H9 (cell line): ENCODE data around the gene GPATCH2. TPM values are rescaled to one million over a fixed set of nuclear protein-coding genes. Genes with fewer than 3 reads are reported as not detected.

Experiments used
- DNase-seq: peaks from one replicate; pipeline ENCODE4 v3.0.0-alpha.2; 2017
- H2AFZ ChIP-seq: one replicate; pipeline ENCODE4 v1.6.1; 2013; ENCODE audit warnings: mild to moderate bottlenecking, low read length, control low read depth, moderate library complexity
- H2AK5ac ChIP-seq: 2 replicates; pipeline ENCODE4 v1.6.1; 2013; ENCODE audit warnings: low read length, control low read depth, mixed read lengths; ENCODE audit not compliant: insufficient read length
- H2BK120ac ChIP-seq: one replicate; pipeline ENCODE4 v1.6.1; 2013; ENCODE audit warnings: low read depth, mild to moderate bottlenecking, low read length, control low read depth, inconsistent platforms; ENCODE audit not compliant: poor library complexity, severe bottlenecking
- H2BK12ac ChIP-seq: 2 replicates; pipeline ENCODE4 v1.6.1; 2013; ENCODE audit warnings: low read length, control low read depth, mixed read lengths, low read depth; ENCODE audit not compliant: insufficient read length
- H2BK15ac ChIP-seq: 2 replicates; pipeline ENCODE4 v1.6.1; 2013; ENCODE audit warnings: low read depth, low read length, control low read depth
- H2BK20ac ChIP-seq: one replicate; pipeline ENCODE4 v1.6.1; 2013; ENCODE audit warnings: low read depth, mild to moderate bottlenecking, low read length, control low read depth, inconsistent platforms; ENCODE audit not compliant: poor library complexity, severe bottlenecking
- H2BK5ac ChIP-seq: 2 replicates; pipeline ENCODE4 v1.6.1; 2013; ENCODE audit warnings: low read length, control low read depth, mixed read lengths; ENCODE audit not compliant: insufficient read length
- H3K14ac ChIP-seq: 2 replicates; pipeline ENCODE4 v1.6.1; 2013; ENCODE audit warnings: low read length, control low read depth; ENCODE audit not compliant: insufficient read depth
- H3K18ac ChIP-seq: 2 replicates; pipeline ENCODE4 v1.6.1; 2013; ENCODE audit warnings: low read depth, mild to moderate bottlenecking, mixed read lengths, low read length, control low read depth; ENCODE audit not compliant: insufficient read length
- H3K23ac ChIP-seq: 2 replicates; pipeline ENCODE4 v1.6.1; 2013; ENCODE audit warnings: low read length, control low read depth, mixed read lengths, low read depth; ENCODE audit not compliant: insufficient read length
- H3K23me2 ChIP-seq: 2 replicates; pipeline ENCODE4 v1.6.1; 2013; ENCODE audit warnings: low read depth, mild to moderate bottlenecking, mixed read lengths, low read length, control low read depth; ENCODE audit not compliant: insufficient read length, poor library complexity, severe bottlenecking
- H3K27ac ChIP-seq: 2 replicates; pipeline ENCODE4 v1.5.1; 2013; ENCODE audit warnings: low read length, control low read depth, mixed read lengths, low read depth; ENCODE audit not compliant: insufficient read length
- H3K27me3 ChIP-seq: 2 replicates; pipeline ENCODE4 v1.6.1; 2013; ENCODE audit warnings: low read length, control low read depth, inconsistent platforms; ENCODE audit not compliant: insufficient read depth
- H3K4ac ChIP-seq: 2 replicates; pipeline ENCODE4 v1.6.1; 2013; ENCODE audit warnings: low read depth, mild to moderate bottlenecking, control low read depth, inconsistent platforms, low read length, moderate library complexity
- H3K4me1 ChIP-seq: 2 replicates; pipeline ENCODE4 v1.6.1; 2013; ENCODE audit warnings: low read length, control low read depth, inconsistent platforms; ENCODE audit not compliant: insufficient read depth
- H3K4me2 ChIP-seq: 2 replicates; pipeline ENCODE4 v1.6.1; 2013; ENCODE audit warnings: low read length, control low read depth, mixed read lengths; ENCODE audit not compliant: insufficient read length, insufficient read depth
- H3K56ac ChIP-seq: 2 replicates; pipeline ENCODE4 v1.6.1; 2013; ENCODE audit warnings: low read depth, mild to moderate bottlenecking, mixed read lengths, low read length, control low read depth; ENCODE audit not compliant: insufficient read length
- H3K79me1 ChIP-seq: 2 replicates; pipeline ENCODE4 v1.6.1; 2013; ENCODE audit warnings: low read depth, mild to moderate bottlenecking, moderate library complexity, low read length, control low read depth, inconsistent platforms; ENCODE audit not compliant: insufficient read depth, poor library complexity, severe bottlenecking
- H3K79me2 ChIP-seq: 2 replicates; pipeline ENCODE4 v1.6.1; 2013; ENCODE audit warnings: low read length, control low read depth, inconsistent platforms; ENCODE audit not compliant: insufficient read depth
- H3K9ac ChIP-seq: 2 replicates; pipeline ENCODE4 v1.6.1; 2013; ENCODE audit warnings: low read length, control low read depth, mixed read lengths; ENCODE audit not compliant: insufficient read length; ENCODE audit errors: extremely low read depth
- H3K9me3 ChIP-seq: one replicate; pipeline ENCODE4 v1.6.1; 2013; ENCODE audit warnings: low read depth, low read length, inconsistent platforms; ENCODE audit not compliant: control insufficient read depth
- H3T11ph ChIP-seq: one replicate; pipeline ENCODE4 v1.6.1; 2013; ENCODE audit warnings: mild to moderate bottlenecking, low read length, control low read depth, inconsistent platforms
- H4K20me1 ChIP-seq: one replicate; pipeline ENCODE4 v1.6.1; 2013; ENCODE audit not compliant: control insufficient read depth, insufficient read length, insufficient read depth
- H4K5ac ChIP-seq: 2 replicates; pipeline ENCODE4 v1.6.1; 2013; ENCODE audit warnings: low read depth, mild to moderate bottlenecking, mixed read lengths, low read length, control low read depth; ENCODE audit not compliant: insufficient read length
- H4K8ac ChIP-seq: replicated peaks from 2 replicates; pipeline ENCODE4 v1.6.1; 2013; ENCODE audit warnings: low read length, control low read depth, mixed read lengths, low read depth; ENCODE audit not compliant: insufficient read length
- H4K91ac ChIP-seq: 2 replicates; pipeline ENCODE4 v1.6.1; 2013; ENCODE audit warnings: low read depth, mild to moderate bottlenecking, moderate library complexity, mixed read lengths, low read length, control low read depth; ENCODE audit not compliant: insufficient read length
- H3K27ac Mint-ChIP-seq, 3 experiments: 2 replicates in 2 of 3; 3 replicates in 1 of 3; pipeline ENCODE4 v1.8.0; 2020 to 2021; ENCODE audit warnings: mixed read lengths in 3 of 3, mild to moderate bottlenecking in 1 of 3, moderate library complexity in 1 of 3
- H3K27me3 Mint-ChIP-seq: 2 replicates; pipeline ENCODE4 v1.8.0; 2021; ENCODE audit warnings: low read depth, mild to moderate bottlenecking, moderate library complexity, mixed read lengths
- H3K36me3 Mint-ChIP-seq, 3 experiments: 2 replicates in 2 of 3; 3 replicates in 1 of 3; pipeline ENCODE4 v1.8.0; 2020 to 2021; ENCODE audit warnings: low read depth in 3 of 3, mixed read lengths in 3 of 3; ENCODE audit not compliant: insufficient read depth in 1 of 3
- H3K4me1 Mint-ChIP-seq, 2 experiments: 2 replicates each; pipeline ENCODE4 v1.8.0; 2020; ENCODE audit warnings: mixed read lengths in 2 of 2
- H3K4me3 Mint-ChIP-seq, 2 experiments: 2 replicates in 1 of 2; 3 replicates in 1 of 2; pipeline ENCODE4 v1.8.0; 2020 to 2021; ENCODE audit warnings: mild to moderate bottlenecking in 2 of 2, mixed read lengths in 2 of 2, moderate library complexity in 1 of 2
- H3K9me3 Mint-ChIP-seq, 2 experiments: 2 replicates in 1 of 2; 3 replicates in 1 of 2; pipeline ENCODE4 v1.8.0; 2020; ENCODE audit warnings: mild to moderate bottlenecking in 2 of 2, mixed read lengths in 2 of 2, moderate library complexity in 1 of 2
- WGBS: extraction: QIAGEN DNeasy Blood & Tissue Kit; methylation state at CpG from one replicate; pipeline ENCODE4 v1.1.7; 2013; ENCODE audit warnings: missing lambda C conversion rate, low lambda C conversion rate, mixed read lengths; ENCODE audit not compliant: insufficient read length; ENCODE audit errors: extremely low coverage; 5-methylcytosine and 5-hydroxymethylcytosine counted together
- total RNA-seq: library from RNA; stranded (reverse); gene quantifications from 2 replicates; pipeline ENCODE4 v1.2.1, GENCODE V29; 2021
- TF ChIP-seq, protein P1 (sequence below): fragments of 200-600 bp; sonication (generic); conservative IDR thresholded peaks from 3 replicates; pipeline ENCODE4 v1.8.0; 2021; ENCODE audit warnings: antibody characterized with exemption, mild to moderate bottlenecking

Gene GPATCH2
- total RNA-seq, 1 experiment from 2014 or later = 14.3 TPM

DNA sequence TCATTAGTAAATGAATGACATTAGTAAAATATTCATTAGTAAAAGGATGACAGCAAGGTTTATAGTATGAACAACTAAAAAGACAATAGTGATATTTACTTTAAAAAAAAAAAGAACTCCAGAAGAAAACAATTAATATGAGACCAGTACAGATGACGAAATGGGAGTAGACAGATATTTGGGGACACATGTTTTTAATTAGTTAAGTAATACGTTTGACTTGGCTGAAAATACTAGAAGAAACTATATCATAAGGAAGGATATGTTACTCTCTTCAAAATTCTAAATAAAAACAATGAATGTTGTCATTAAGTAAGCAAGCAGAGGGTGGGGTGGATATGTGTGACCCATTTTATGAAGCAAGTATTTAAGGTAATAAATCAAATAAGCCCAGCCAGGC is 61.9 kb downstream of the GPATCH2 start:
- TF ChIP-seq, protein P1, sequence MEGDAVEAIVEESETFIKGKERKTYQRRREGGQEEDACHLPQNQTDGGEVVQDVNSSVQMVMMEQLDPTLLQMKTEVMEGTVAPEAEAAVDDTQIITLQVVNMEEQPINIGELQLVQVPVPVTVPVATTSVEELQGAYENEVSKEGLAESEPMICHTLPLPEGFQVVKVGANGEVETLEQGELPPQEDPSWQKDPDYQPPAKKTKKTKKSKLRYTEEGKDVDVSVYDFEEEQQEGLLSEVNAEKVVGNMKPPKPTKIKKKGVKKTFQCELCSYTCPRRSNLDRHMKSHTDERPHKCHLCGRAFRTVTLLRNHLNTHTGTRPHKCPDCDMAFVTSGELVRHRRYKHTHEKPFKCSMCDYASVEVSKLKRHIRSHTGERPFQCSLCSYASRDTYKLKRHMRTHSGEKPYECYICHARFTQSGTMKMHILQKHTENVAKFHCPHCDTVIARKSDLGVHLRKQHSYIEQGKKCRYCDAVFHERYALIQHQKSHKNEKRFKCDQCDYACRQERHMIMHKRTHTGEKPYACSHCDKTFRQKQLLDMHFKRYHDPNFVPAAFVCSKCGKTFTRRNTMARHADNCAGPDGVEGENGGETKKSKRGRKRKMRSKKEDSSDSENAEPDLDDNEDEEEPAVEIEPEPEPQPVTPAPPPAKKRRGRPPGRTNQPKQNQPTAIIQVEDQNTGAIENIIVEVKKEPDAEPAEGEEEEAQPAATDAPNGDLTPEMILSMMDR = no peak
- Histone ChIP-seq H2BK5ac (no peak overlapping the region), H4K5ac (no peak overlapping the region), H2AK5ac (no peak overlapping the region), H4K20me1 (no peaks in the 10 kb centered on the region), H3K79me2 (no peaks in the 10 kb centered on the region), H3K4ac (no peak overlapping the region), H4K8ac (no peak overlapping the region), H3K27ac (no peak overlapping the region), H2BK12ac (no peak overlapping the region), H3K4me1 (no peaks in the 10 kb centered on the region), H2BK15ac (no peak overlapping the region), H3K56ac (no peak overlapping the region), H3K18ac (no peak overlapping the region), H2AFZ (no peak overlapping the region), H3K4me2 (no peak overlapping the region), H4K91ac (no peak overlapping the region), H2BK120ac (no peak overlapping the region), H3K14ac (no peak overlapping the region), H3K9ac (no peak overlapping the region), H3K9me3 (no peaks in the 10 kb centered on the region), H3K23me2 (no peaks in the 10 kb centered on the region), H3K79me1 (no peaks in the 10 kb centered on the region), H3K23ac (no peak overlapping the region), H3K27me3 (no peaks in the 10 kb centered on the region), H3T11ph (no peak overlapping the region), H2BK20ac (no peak overlapping the region)
- H3K27ac Mint-ChIP-seq = no peak overlapping the region
- no CpG with 5 or more reads among the region's 2 CpGs for WGBS
- H3K9me3 Mint-ChIP-seq = no peaks in the 10 kb centered on the region
- no peak overlapping the region for H3K4me3 Mint-ChIP-seq
- H3K27me3 Mint-ChIP-seq = no peaks in the 10 kb centered on the region
- peaks cover 3 to 4% of the 10 kb centered on the region in 2 experiments for H3K4me1 Mint-ChIP-seq
- no peaks in the 10 kb centered on the region for H3K36me3 Mint-ChIP-seq
- no peak for DNase-seq
